H9 (cell line): Measurements from ENCODE around the gene SLC24A3. TPM values are rescaled to one million over a fixed set of nuclear protein-coding genes. Genes with fewer than 3 reads are reported as not detected.

ENCODE experiments used
- DNase-seq: peaks from one replicate; pipeline ENCODE4 v3.0.0-alpha.2; 2017
- H2AFZ ChIP-seq: one replicate; pipeline ENCODE4 v1.6.1; 2013; ENCODE audit warnings: mild to moderate bottlenecking, low read length, control low read depth, moderate library complexity
- H2AK5ac ChIP-seq: 2 replicates; pipeline ENCODE4 v1.6.1; 2013; ENCODE audit warnings: low read length, control low read depth, mixed read lengths; ENCODE audit not compliant: insufficient read length
- H2BK120ac ChIP-seq: one replicate; pipeline ENCODE4 v1.6.1; 2013; ENCODE audit warnings: low read depth, mild to moderate bottlenecking, low read length, control low read depth, inconsistent platforms; ENCODE audit not compliant: poor library complexity, severe bottlenecking
- H2BK12ac ChIP-seq: 2 replicates; pipeline ENCODE4 v1.6.1; 2013; ENCODE audit warnings: low read length, control low read depth, mixed read lengths, low read depth; ENCODE audit not compliant: insufficient read length
- H2BK15ac ChIP-seq: 2 replicates; pipeline ENCODE4 v1.6.1; 2013; ENCODE audit warnings: low read depth, low read length, control low read depth
- H2BK20ac ChIP-seq: one replicate; pipeline ENCODE4 v1.6.1; 2013; ENCODE audit warnings: low read depth, mild to moderate bottlenecking, low read length, control low read depth, inconsistent platforms; ENCODE audit not compliant: poor library complexity, severe bottlenecking
- H2BK5ac ChIP-seq: 2 replicates; pipeline ENCODE4 v1.6.1; 2013; ENCODE audit warnings: low read length, control low read depth, mixed read lengths; ENCODE audit not compliant: insufficient read length
- H3K14ac ChIP-seq: 2 replicates; pipeline ENCODE4 v1.6.1; 2013; ENCODE audit warnings: low read length, control low read depth; ENCODE audit not compliant: insufficient read depth
- H3K18ac ChIP-seq: 2 replicates; pipeline ENCODE4 v1.6.1; 2013; ENCODE audit warnings: low read depth, mild to moderate bottlenecking, mixed read lengths, low read length, control low read depth; ENCODE audit not compliant: insufficient read length
- H3K23ac ChIP-seq: 2 replicates; pipeline ENCODE4 v1.6.1; 2013; ENCODE audit warnings: low read length, control low read depth, mixed read lengths, low read depth; ENCODE audit not compliant: insufficient read length
- H3K23me2 ChIP-seq: 2 replicates; pipeline ENCODE4 v1.6.1; 2013; ENCODE audit warnings: low read depth, mild to moderate bottlenecking, mixed read lengths, low read length, control low read depth; ENCODE audit not compliant: insufficient read length, poor library complexity, severe bottlenecking
- H3K27ac ChIP-seq: 2 replicates; pipeline ENCODE4 v1.5.1; 2013; ENCODE audit warnings: low read length, control low read depth, mixed read lengths, low read depth; ENCODE audit not compliant: insufficient read length
- H3K27me3 ChIP-seq: 2 replicates; pipeline ENCODE4 v1.6.1; 2013; ENCODE audit warnings: low read length, control low read depth, inconsistent platforms; ENCODE audit not compliant: insufficient read depth
- H3K4ac ChIP-seq: 2 replicates; pipeline ENCODE4 v1.6.1; 2013; ENCODE audit warnings: low read depth, mild to moderate bottlenecking, control low read depth, inconsistent platforms, low read length, moderate library complexity
- H3K4me1 ChIP-seq: 2 replicates; pipeline ENCODE4 v1.6.1; 2013; ENCODE audit warnings: low read length, control low read depth, inconsistent platforms; ENCODE audit not compliant: insufficient read depth
- H3K4me2 ChIP-seq: 2 replicates; pipeline ENCODE4 v1.6.1; 2013; ENCODE audit warnings: low read length, control low read depth, mixed read lengths; ENCODE audit not compliant: insufficient read length, insufficient read depth
- H3K56ac ChIP-seq: 2 replicates; pipeline ENCODE4 v1.6.1; 2013; ENCODE audit warnings: low read depth, mild to moderate bottlenecking, mixed read lengths, low read length, control low read depth; ENCODE audit not compliant: insufficient read length
- H3K79me1 ChIP-seq: 2 replicates; pipeline ENCODE4 v1.6.1; 2013; ENCODE audit warnings: low read depth, mild to moderate bottlenecking, moderate library complexity, low read length, control low read depth, inconsistent platforms; ENCODE audit not compliant: insufficient read depth, poor library complexity, severe bottlenecking
- H3K79me2 ChIP-seq: 2 replicates; pipeline ENCODE4 v1.6.1; 2013; ENCODE audit warnings: low read length, control low read depth, inconsistent platforms; ENCODE audit not compliant: insufficient read depth
- H3K9ac ChIP-seq: 2 replicates; pipeline ENCODE4 v1.6.1; 2013; ENCODE audit warnings: low read length, control low read depth, mixed read lengths; ENCODE audit not compliant: insufficient read length; ENCODE audit errors: extremely low read depth
- H3K9me3 ChIP-seq: one replicate; pipeline ENCODE4 v1.6.1; 2013; ENCODE audit warnings: low read depth, low read length, inconsistent platforms; ENCODE audit not compliant: control insufficient read depth
- H3T11ph ChIP-seq: one replicate; pipeline ENCODE4 v1.6.1; 2013; ENCODE audit warnings: mild to moderate bottlenecking, low read length, control low read depth, inconsistent platforms
- H4K20me1 ChIP-seq: one replicate; pipeline ENCODE4 v1.6.1; 2013; ENCODE audit not compliant: control insufficient read depth, insufficient read length, insufficient read depth
- H4K5ac ChIP-seq: 2 replicates; pipeline ENCODE4 v1.6.1; 2013; ENCODE audit warnings: low read depth, mild to moderate bottlenecking, mixed read lengths, low read length, control low read depth; ENCODE audit not compliant: insufficient read length
- H4K8ac ChIP-seq: replicated peaks from 2 replicates; pipeline ENCODE4 v1.6.1; 2013; ENCODE audit warnings: low read length, control low read depth, mixed read lengths, low read depth; ENCODE audit not compliant: insufficient read length
- H4K91ac ChIP-seq: 2 replicates; pipeline ENCODE4 v1.6.1; 2013; ENCODE audit warnings: low read depth, mild to moderate bottlenecking, moderate library complexity, mixed read lengths, low read length, control low read depth; ENCODE audit not compliant: insufficient read length
- H3K27ac Mint-ChIP-seq, 3 experiments: 2 replicates in 2 of 3; 3 replicates in 1 of 3; pipeline ENCODE4 v1.8.0; 2020 to 2021; ENCODE audit warnings: mixed read lengths in 3 of 3, mild to moderate bottlenecking in 1 of 3, moderate library complexity in 1 of 3
- H3K27me3 Mint-ChIP-seq: 2 replicates; pipeline ENCODE4 v1.8.0; 2021; ENCODE audit warnings: low read depth, mild to moderate bottlenecking, moderate library complexity, mixed read lengths
- H3K36me3 Mint-ChIP-seq, 3 experiments: 2 replicates in 2 of 3; 3 replicates in 1 of 3; pipeline ENCODE4 v1.8.0; 2020 to 2021; ENCODE audit warnings: low read depth in 3 of 3, mixed read lengths in 3 of 3; ENCODE audit not compliant: insufficient read depth in 1 of 3
- H3K4me1 Mint-ChIP-seq, 2 experiments: 2 replicates each; pipeline ENCODE4 v1.8.0; 2020; ENCODE audit warnings: mixed read lengths in 2 of 2
- H3K4me3 Mint-ChIP-seq, 2 experiments: 2 replicates in 1 of 2; 3 replicates in 1 of 2; pipeline ENCODE4 v1.8.0; 2020 to 2021; ENCODE audit warnings: mild to moderate bottlenecking in 2 of 2, mixed read lengths in 2 of 2, moderate library complexity in 1 of 2
- H3K9me3 Mint-ChIP-seq, 2 experiments: 2 replicates in 1 of 2; 3 replicates in 1 of 2; pipeline ENCODE4 v1.8.0; 2020; ENCODE audit warnings: mild to moderate bottlenecking in 2 of 2, mixed read lengths in 2 of 2, moderate library complexity in 1 of 2
- CTCF ChIP-seq: fragments of 200-600 bp; sonication (generic); conservative IDR thresholded peaks from 3 replicates; pipeline ENCODE4 v1.8.0; 2021; ENCODE audit warnings: antibody characterized with exemption, mild to moderate bottlenecking
- WGBS: extraction: QIAGEN DNeasy Blood & Tissue Kit; methylation state at CpG from one replicate; pipeline ENCODE4 v1.1.7; 2013; ENCODE audit warnings: missing lambda C conversion rate, low lambda C conversion rate, mixed read lengths; ENCODE audit not compliant: insufficient read length; ENCODE audit errors: extremely low coverage; 5-methylcytosine and 5-hydroxymethylcytosine counted together
- total RNA-seq: library from RNA; stranded (reverse); gene quantifications from 2 replicates; pipeline ENCODE4 v1.2.1, GENCODE V29; 2021

Gene SLC24A3
- total RNA-seq, 1 experiment from 2014 or later = 0.83 TPM

GRCh38 chr20:19511931-19512330 lies 299.5 kb downstream of the SLC24A3 start:
- H2BK15ac ChIP-seq = no peak overlapping the region
- Mint-ChIP-seq H3K27ac (0 out of 7 replicates have a peak overlapping the region, but pooled peaks of 1 of the 3 experiments have one; percentile 23), H3K27me3 (peaks cover 6% of the 10 kb centered on the region), H3K9me3 (peaks cover 0 to 8% of the 10 kb centered on the region in 2 experiments; a peak in 3 of 5 replicates), H3K4me1 (peaks cover 3 to 4% of the 10 kb centered on the region in 2 experiments; a peak in 2 of 4 replicates), H3K36me3 (peaks cover 0 to 4% (median 0%) of the 10 kb centered on the region in 3 experiments; a peak in 2 of 7 replicates), H3K4me3 (no peak overlapping the region)
- no peak overlapping the region for H3K9ac ChIP-seq
- no peaks in the 10 kb centered on the region for H3K4me1 ChIP-seq
- no peak overlapping the region for H3K4me2 ChIP-seq
- no peaks in the 10 kb centered on the region for H4K20me1 ChIP-seq
- TF ChIP-seq CTCF = no peak
- H3K4ac ChIP-seq = no peak overlapping the region
- H3K79me1 ChIP-seq = no peaks in the 10 kb centered on the region
- no peak overlapping the region for H3K56ac ChIP-seq
- no peak overlapping the region for H3K14ac ChIP-seq
- H3K79me2 ChIP-seq = no peaks in the 10 kb centered on the region
- DNase-seq = no peak
- no peaks in the 10 kb centered on the region for H3K23me2 ChIP-seq
- H2BK20ac ChIP-seq = no peak overlapping the region
- no CpG with 5 or more reads among the region's 4 CpGs for WGBS
- H2BK12ac ChIP-seq = no peak overlapping the region
- no peak overlapping the region for H2AFZ ChIP-seq
- no peak overlapping the region for H2BK120ac ChIP-seq
- no peak overlapping the region for H4K5ac ChIP-seq
- no peak overlapping the region for H2AK5ac ChIP-seq
- no peak overlapping the region for H3K27ac ChIP-seq
- no peak overlapping the region for H4K8ac ChIP-seq
- H3K27me3 ChIP-seq = no peaks in the 10 kb centered on the region
- no peak overlapping the region for H3T11ph ChIP-seq
- H4K91ac ChIP-seq = no peak overlapping the region
- no peaks in the 10 kb centered on the region for H3K9me3 ChIP-seq
- no peak overlapping the region for H3K23ac ChIP-seq
- H2BK5ac ChIP-seq = no peak overlapping the region
- H3K18ac ChIP-seq = no peak overlapping the region
